B cell (primary cell): ENCODE measurements around the gene TENT5C. TPM values are rescaled to one million over a fixed set of nuclear protein-coding genes. Genes with fewer than 3 reads are reported as not detected.

ENCODE experiments used
- ATAC-seq: fragments of 200-7000 bp; cut with Tn5 transposase; one replicate; pipeline ENCODE4 v1.10.0; 2021; ENCODE audit warnings: low read depth, mild to moderate bottlenecking, moderate number of reproducible peaks, moderate library complexity
- CTCF ChIA-PET: fragments of 350-600 bp; sonication (Branson Sonifier 250); formaldehyde crosslinking; loops from one replicate; lab custom pipeline; 2021; ENCODE audit warnings: antibody characterized with exemption, inconsistent platforms; lab: Charles Lee
- POLR2A ChIA-PET: fragments of 350-600 bp; sonication (Branson Sonifier 250); formaldehyde crosslinking; loops from one replicate; lab custom pipeline; 2021; ENCODE audit warnings: antibody characterized with exemption; lab: Charles Lee
- DNase-seq: peaks from one replicate; pipeline ENCODE4 v3.0.0; 2013
- H2AFZ ChIP-seq: 2 replicates; pipeline ENCODE4 v1.6.1; 2012; ENCODE audit warnings: mild to moderate bottlenecking, low read depth, low read length; ENCODE audit not compliant: insufficient read depth, poor library complexity, severe bottlenecking
- H3K27ac ChIP-seq, 2 donors: 1 replicate in 1 of 2; 2 replicates in 1 of 2; pipeline ENCODE4 v1.5.1; 2012 to 2013; ENCODE audit warnings: low read length in 2 of 2, mild to moderate bottlenecking in 2 of 2, moderate library complexity in 1 of 2
- H3K27me3 ChIP-seq, 4 experiments: fragments of 200-600 bp in 1 of 4; sonication (generic) in 1 of 4; replicated peaks in 1 of 4; 1 replicate in 2 of 4; 2 replicates in 2 of 4; pipeline versions ENCODE4 v1.6.1 to v1.7.0; 2013 to 2016; ENCODE audit warnings: low read length in 3 of 4, mild to moderate bottlenecking in 2 of 4, mixed read lengths in 1 of 4, moderate library complexity in 1 of 4; ENCODE audit not compliant: insufficient read depth in 4 of 4, control insufficient read depth in 3 of 4; ENCODE audit errors: control extremely low read depth in 1 of 4
- H3K36me3 ChIP-seq, 2 experiments: replicated peaks in 1 of 2; 1 replicate in 1 of 2; 2 replicates in 1 of 2; pipeline versions ENCODE4 v1.6.1 to v1.7.1; 2013; ENCODE audit warnings: low read length in 1 of 2; ENCODE audit not compliant: insufficient read depth in 2 of 2, control insufficient read depth in 1 of 2; ENCODE audit errors: control extremely low read depth in 1 of 2, extremely low read depth in 1 of 2
- H3K4me1 ChIP-seq, 2 donors: fragments of 200-600 bp in 1 of 2; sonication (generic) in 1 of 2; 1 replicate in 1 of 2; 2 replicates in 1 of 2; pipeline versions ENCODE4 v1.5.1 to v1.6.1; 2013 to 2017; ENCODE audit warnings: low read length in 2 of 2; ENCODE audit not compliant: control insufficient read depth in 2 of 2, insufficient read depth in 2 of 2
- H3K4me2 ChIP-seq: replicated peaks from 2 replicates; pipeline ENCODE3; 2012; ENCODE audit warnings: mild to moderate bottlenecking, low read depth, low read length; ENCODE audit not compliant: poor library complexity, severe bottlenecking
- H3K4me3 ChIP-seq, 5 experiments: fragments of 200-600 bp in 1 of 5; sonication (generic) in 1 of 5; 1 replicate in 3 of 5; 2 replicates in 2 of 5; pipeline versions ENCODE4 v1.5.1 to v1.7.0; 2011 to 2016; ENCODE audit warnings: low read length in 4 of 5, mild to moderate bottlenecking in 4 of 5, low read depth in 2 of 5, control low read depth in 1 of 5, moderate library complexity in 1 of 5; ENCODE audit not compliant: insufficient read depth in 1 of 5; ENCODE audit errors: control extremely low read depth in 1 of 5, extremely low read depth in 1 of 5
- H3K79me2 ChIP-seq: fragments of 200-600 bp; sonication (generic); one replicate; pipeline ENCODE4 v1.6.0; 2016; ENCODE audit warnings: low read length; ENCODE audit not compliant: control insufficient read depth, insufficient read depth
- H3K9ac ChIP-seq: fragments of 200-600 bp; sonication (generic); 2 replicates; pipeline ENCODE4 v1.6.1; 2017; ENCODE audit warnings: mild to moderate bottlenecking, low read length, moderate library complexity
- H3K9me3 ChIP-seq, 3 donors: one replicate each; pipeline versions ENCODE4 v1.6.1 to v1.7.1; 2013; ENCODE audit warnings: low read length in 2 of 3; ENCODE audit not compliant: control insufficient read depth in 2 of 3, insufficient read depth in 1 of 3; ENCODE audit errors: control extremely low read depth in 1 of 3
- H4K20me1 ChIP-seq: 2 replicates; pipeline ENCODE4 v1.6.0; 2012; ENCODE audit warnings: mild to moderate bottlenecking, low read length; ENCODE audit not compliant: insufficient read depth, control insufficient read depth, poor library complexity, severe bottlenecking
- H3K27ac Mint-ChIP-seq: one replicate; pipeline ENCODE4 v1.8.0; 2021; ENCODE audit warnings: mixed read lengths
- H3K27me3 Mint-ChIP-seq: one replicate; pipeline ENCODE4 v1.8.0; 2021; ENCODE audit warnings: mixed read lengths
- H3K4me1 Mint-ChIP-seq: one replicate; pipeline ENCODE4 v1.8.0; 2021; ENCODE audit warnings: mixed read lengths
- H3K4me3 Mint-ChIP-seq: one replicate; pipeline ENCODE4 v1.8.0; 2021; ENCODE audit warnings: mixed read lengths
- H3K9me3 Mint-ChIP-seq: one replicate; pipeline ENCODE4 v1.8.0; 2022; ENCODE audit warnings: mixed read lengths; ENCODE audit not compliant: insufficient read depth
- EZH2 ChIP-seq: IDR thresholded peaks from 2 replicates; pipeline ENCODE4 v1.6.1; 2012; ENCODE audit warnings: borderline replicate concordance, low read depth, mild to moderate bottlenecking, moderate library complexity, low read length; ENCODE audit not compliant: insufficient read depth, poor library complexity, severe bottlenecking
- WGBS: methylation state at CpG from one replicate; pipeline ENCODE4 v1.1.5; 2013; ENCODE audit warnings: missing lambda C conversion rate; ENCODE audit not compliant: insufficient coverage; 5-methylcytosine and 5-hydroxymethylcytosine counted together
- intact Hi-C: fragments of 100-400 bp; cut with micrococcal nuclease; formaldehyde crosslinking; loops from one replicate; pipeline ENCODE4 v1.10.0; 2022
- polyA plus RNA-seq: library from polyadenylated mRNA; depleted of rRNA; stranded (reverse); fragments of >200 nt; gene quantifications from 2 replicates; pipeline ENCODE4 v1.2.3, GENCODE V29; 2012
- total RNA-seq, 2 donors: library from RNA; stranded (reverse); fragments of 120-200 nt in 1 of 2; gene quantifications; 1 replicate in 1 of 2; 2 replicates in 1 of 2; pipeline versions ENCODE4 v1.2.3 to v1.2.4, GENCODE V29; 2013 to 2022
- TF ChIP-seq, protein P1 (sequence below): fragments of 200-600 bp; IDR thresholded peaks from one replicate; pipeline ENCODE4 v1.8.0; 2022; ENCODE audit warnings: antibody characterized with exemption, mild to moderate bottlenecking

The TENT5C gene
- total and polyA plus RNA-seq, 2 donors (not counting 1 experiment from before 2014, with no cell fraction given), result 65.4 to 112 TPM

DNA sequence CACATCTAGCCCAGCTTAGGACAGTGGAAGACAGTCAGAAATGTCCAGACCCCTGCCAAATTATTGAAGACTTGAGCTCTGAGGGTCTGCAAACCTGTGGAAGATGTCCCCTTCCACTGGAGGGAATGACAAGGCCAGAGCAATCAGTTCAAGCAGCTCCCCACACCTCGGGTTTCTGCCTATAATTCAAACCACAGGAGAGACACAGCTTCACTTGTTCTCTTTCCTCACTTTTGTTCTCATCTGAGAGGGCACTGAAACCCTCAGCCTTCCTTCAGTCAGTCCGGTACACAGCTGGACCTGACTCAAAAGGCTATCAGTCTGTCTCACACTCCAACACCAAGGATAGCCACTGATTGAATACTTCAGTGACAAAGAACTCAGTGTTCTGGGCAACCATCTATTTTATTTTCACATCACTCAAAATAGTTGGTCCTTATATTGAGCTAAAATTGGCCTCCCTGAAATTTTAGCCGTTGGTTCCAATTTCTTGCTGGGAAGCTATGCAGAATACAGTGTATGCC, 70.1 kb downstream of the TENT5C start:
- no peaks in the 10 kb centered on the region for H3K27me3 ChIP-seq
- H3K9ac ChIP-seq, result no peak overlapping the region
- no peak overlapping the region for H3K4me3 ChIP-seq
- no peak overlapping the region for H2AFZ ChIP-seq
- POLR2A ChIA-PET, result no interaction called here
- Mint-ChIP-seq H3K9me3 (no peaks in the 10 kb centered on the region), H3K27ac (no peak overlapping the region), H3K4me1 (peaks cover 45% of the 10 kb centered on the region), H3K4me3 (no peak overlapping the region), H3K27me3 (no peaks in the 10 kb centered on the region)
- intact Hi-C loops, result loop anchor here (2.0 to 10.0 kb wide), 3 partner anchors 17 to 611 kb away; partner anchors contain the start of gene TTF2
- WGBS, result 79% methylated on average over 3 of the region's 3 CpGs
- ATAC-seq, result no peak
- no peak for TF ChIP-seq EZH2
- TF ChIP-seq, protein P1, sequence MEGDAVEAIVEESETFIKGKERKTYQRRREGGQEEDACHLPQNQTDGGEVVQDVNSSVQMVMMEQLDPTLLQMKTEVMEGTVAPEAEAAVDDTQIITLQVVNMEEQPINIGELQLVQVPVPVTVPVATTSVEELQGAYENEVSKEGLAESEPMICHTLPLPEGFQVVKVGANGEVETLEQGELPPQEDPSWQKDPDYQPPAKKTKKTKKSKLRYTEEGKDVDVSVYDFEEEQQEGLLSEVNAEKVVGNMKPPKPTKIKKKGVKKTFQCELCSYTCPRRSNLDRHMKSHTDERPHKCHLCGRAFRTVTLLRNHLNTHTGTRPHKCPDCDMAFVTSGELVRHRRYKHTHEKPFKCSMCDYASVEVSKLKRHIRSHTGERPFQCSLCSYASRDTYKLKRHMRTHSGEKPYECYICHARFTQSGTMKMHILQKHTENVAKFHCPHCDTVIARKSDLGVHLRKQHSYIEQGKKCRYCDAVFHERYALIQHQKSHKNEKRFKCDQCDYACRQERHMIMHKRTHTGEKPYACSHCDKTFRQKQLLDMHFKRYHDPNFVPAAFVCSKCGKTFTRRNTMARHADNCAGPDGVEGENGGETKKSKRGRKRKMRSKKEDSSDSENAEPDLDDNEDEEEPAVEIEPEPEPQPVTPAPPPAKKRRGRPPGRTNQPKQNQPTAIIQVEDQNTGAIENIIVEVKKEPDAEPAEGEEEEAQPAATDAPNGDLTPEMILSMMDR, result no peak
- no peak overlapping the region for H3K4me2 ChIP-seq
- no peak for DNase-seq
- H4K20me1 ChIP-seq, result no peaks in the 10 kb centered on the region
- CTCF ChIA-PET, result interaction anchor here (1.1 to 25.0 kb wide), 15 partner anchors 10 to 162 kb away, joined by 3 to 518 read pairs (median 38); partner anchors contain the start of gene TENT5C
- no peak overlapping the region for H3K27ac ChIP-seq
- H3K36me3 ChIP-seq, result no peaks in the 10 kb centered on the region
- H3K4me1 ChIP-seq, result peaks cover 24 to 31% of the 10 kb centered on the region in 2 donors
- H3K9me3 ChIP-seq, result no peaks in the 10 kb centered on the region
- peaks cover 9% of the 10 kb centered on the region for H3K79me2 ChIP-seq

DNA sequence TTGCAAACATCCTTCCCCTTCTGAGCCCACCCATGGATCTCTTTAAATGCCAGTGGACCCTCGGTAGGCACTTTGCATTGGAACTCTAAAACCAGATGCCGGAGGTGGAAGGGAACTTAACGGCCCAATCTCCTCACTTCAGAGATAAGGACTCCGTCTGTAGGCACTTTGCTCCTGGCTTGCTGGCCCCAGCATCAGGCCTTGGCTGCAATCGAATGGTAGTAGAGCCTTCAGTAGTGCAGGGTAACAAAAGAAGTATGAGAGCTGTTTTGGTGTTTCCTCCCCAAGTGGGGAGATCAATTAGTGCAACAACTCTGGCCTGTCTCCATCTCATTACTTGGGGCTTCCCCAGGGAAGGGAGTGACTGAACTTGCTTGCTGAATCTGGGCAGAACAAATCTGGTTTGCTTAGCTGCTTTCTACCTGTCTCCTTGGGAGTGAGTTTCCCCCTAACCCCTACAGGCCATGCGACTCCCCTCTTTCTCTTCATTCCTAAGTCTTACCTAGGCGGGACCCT, 70.8 kb downstream of the TENT5C start:
- H3K79me2 ChIP-seq, result peaks cover 9% of the 10 kb centered on the region
- ChIA-PET CTCF (interaction anchor here (1.1 to 25.0 kb wide), 12 partner anchors 9 to 163 kb away, joined by 3 to 518 read pairs (median 72); partner anchors contain the start of gene TENT5C), POLR2A (no interaction called here)
- no peaks in the 10 kb centered on the region for H4K20me1 ChIP-seq
- H3K9ac ChIP-seq, result no peak overlapping the region
- intact Hi-C loops, result loop anchor here (10.0 kb wide), 1 partner anchor 612 kb away; the partner anchor contains the start of gene TTF2
- Mint-ChIP-seq H3K4me1 (peaks cover 38% of the 10 kb centered on the region), H3K4me3 (no peak overlapping the region), H3K27ac (peak overlapping the region; percentile 16), H3K27me3 (no peaks in the 10 kb centered on the region), H3K9me3 (no peaks in the 10 kb centered on the region)
- TF ChIP-seq EZH2, result no peak
- TF ChIP-seq, protein P1, result no peak
- no peaks in the 10 kb centered on the region for H3K36me3 ChIP-seq
- 92% methylated on average over 5 of the region's 7 CpGs for WGBS
- H3K4me1 ChIP-seq, result peaks cover 16 to 24% of the 10 kb centered on the region in 2 donors
- DNase-seq (peak; percentile 25), ATAC-seq (no peak)
- no peaks in the 10 kb centered on the region for H3K27me3 ChIP-seq
- H2AFZ ChIP-seq, result no peak overlapping the region
- no peaks in the 10 kb centered on the region for H3K9me3 ChIP-seq
- no peak overlapping the region for H3K4me3 ChIP-seq
- H3K27ac ChIP-seq, result no peak overlapping the region
- no peak overlapping the region for H3K4me2 ChIP-seq
